GM23338 (cell line): ENCODE data around the gene NTM.

Source experiments
- CREB1 ChIP-seq: fragments of 250-450 bp; sonication (Bioruptor Pico); IDR thresholded peaks from 2 replicates; pipeline ENCODE4 v1.5.0; 2020; ENCODE audit warnings: low read depth, mild to moderate bottlenecking, moderate library complexity
- EZH2 ChIP-seq: fragments of 200-600 bp; sonication (generic); IDR thresholded peaks from one replicate; pipeline ENCODE4 v1.8.0; 2017; ENCODE audit warnings: antibody characterized with exemption, mild to moderate bottlenecking, low read depth; ENCODE audit not compliant: unreplicated experiment
- EZH2phosphoT487 ChIP-seq: fragments of 200-600 bp; sonication (generic); IDR thresholded peaks from one replicate; pipeline ENCODE4 v1.8.1; 2018; ENCODE audit warnings: antibody characterized with exemption; ENCODE audit not compliant: unreplicated experiment
- JUNB ChIP-seq: IDR thresholded peaks from one replicate; pipeline ENCODE4 v1.6.1; 2016; ENCODE audit warnings: antibody characterized with exemption; ENCODE audit not compliant: unreplicated experiment
- POLR2AphosphoS5 ChIP-seq: IDR thresholded peaks from 2 replicates; pipeline ENCODE4 v1.6.1; 2016; ENCODE audit warnings: antibody characterized with exemption, low read depth
- REST ChIP-seq: IDR thresholded peaks from one replicate; pipeline ENCODE4 v1.6.1; 2018; ENCODE audit warnings: antibody characterized with exemption; ENCODE audit not compliant: unreplicated experiment
- TF ChIP-seq, protein P1 (sequence below), 2 experiments: fragments of 200-600 bp in 1 of 2; sonication (generic) in 1 of 2; conservative IDR thresholded peaks; 2 replicates each; pipeline versions ENCODE4 v1.5.1 to v1.6.1; 2016 to 2017; ENCODE audit warnings: antibody characterized with exemption in 2 of 2, low read depth in 2 of 2, mild to moderate bottlenecking in 2 of 2, moderate library complexity in 1 of 2

DNA sequence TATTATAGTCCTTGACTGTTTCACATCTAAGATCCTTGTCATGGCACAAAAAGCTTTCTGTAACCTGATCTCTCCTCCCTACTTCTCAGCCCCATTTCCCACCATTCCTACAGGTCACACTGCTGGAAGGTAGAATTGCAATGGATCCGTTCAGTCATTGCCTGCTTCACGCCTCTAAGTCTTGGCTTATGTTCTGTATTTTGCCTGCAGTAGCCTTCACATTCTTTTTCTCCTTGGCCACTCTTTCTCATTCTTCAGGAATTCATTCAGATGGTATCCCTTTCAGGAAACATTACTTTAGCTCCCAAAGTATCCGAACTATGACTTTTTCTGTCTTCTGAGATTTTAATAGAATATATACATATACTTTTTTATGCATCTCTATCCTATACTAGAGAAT, 731.5 kb downstream of the NTM start:
- TF ChIP-seq, protein P1, sequence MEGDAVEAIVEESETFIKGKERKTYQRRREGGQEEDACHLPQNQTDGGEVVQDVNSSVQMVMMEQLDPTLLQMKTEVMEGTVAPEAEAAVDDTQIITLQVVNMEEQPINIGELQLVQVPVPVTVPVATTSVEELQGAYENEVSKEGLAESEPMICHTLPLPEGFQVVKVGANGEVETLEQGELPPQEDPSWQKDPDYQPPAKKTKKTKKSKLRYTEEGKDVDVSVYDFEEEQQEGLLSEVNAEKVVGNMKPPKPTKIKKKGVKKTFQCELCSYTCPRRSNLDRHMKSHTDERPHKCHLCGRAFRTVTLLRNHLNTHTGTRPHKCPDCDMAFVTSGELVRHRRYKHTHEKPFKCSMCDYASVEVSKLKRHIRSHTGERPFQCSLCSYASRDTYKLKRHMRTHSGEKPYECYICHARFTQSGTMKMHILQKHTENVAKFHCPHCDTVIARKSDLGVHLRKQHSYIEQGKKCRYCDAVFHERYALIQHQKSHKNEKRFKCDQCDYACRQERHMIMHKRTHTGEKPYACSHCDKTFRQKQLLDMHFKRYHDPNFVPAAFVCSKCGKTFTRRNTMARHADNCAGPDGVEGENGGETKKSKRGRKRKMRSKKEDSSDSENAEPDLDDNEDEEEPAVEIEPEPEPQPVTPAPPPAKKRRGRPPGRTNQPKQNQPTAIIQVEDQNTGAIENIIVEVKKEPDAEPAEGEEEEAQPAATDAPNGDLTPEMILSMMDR (conservative IDR thresholded peaks at IDR 0.05; ENCODE audit: low read depth in 2 of 2), result no peak
- TF ChIP-seq REST (no peak), POLR2AphosphoS5 (no peak), EZH2 (no peak), JUNB (no peak), EZH2phosphoT487 (no peak), CREB1 (CRISPR knock-in tag) (no peak)
